NCI-H1930 (cell line): ENCODE results near the gene HAPLN3.
"Not testable (repeated sequence)": the region's sequence is repeated elsewhere in the genome, so short reads cannot be mapped to it uniquely, and the experiment has no call there.

ENCODE experiments used
- DNase-seq, 2 experiments: peaks; one replicate each; lab custom pipeline; 2025; lab: John Stamatoyannopoulos, UW

The HAPLN3 gene, protein sequence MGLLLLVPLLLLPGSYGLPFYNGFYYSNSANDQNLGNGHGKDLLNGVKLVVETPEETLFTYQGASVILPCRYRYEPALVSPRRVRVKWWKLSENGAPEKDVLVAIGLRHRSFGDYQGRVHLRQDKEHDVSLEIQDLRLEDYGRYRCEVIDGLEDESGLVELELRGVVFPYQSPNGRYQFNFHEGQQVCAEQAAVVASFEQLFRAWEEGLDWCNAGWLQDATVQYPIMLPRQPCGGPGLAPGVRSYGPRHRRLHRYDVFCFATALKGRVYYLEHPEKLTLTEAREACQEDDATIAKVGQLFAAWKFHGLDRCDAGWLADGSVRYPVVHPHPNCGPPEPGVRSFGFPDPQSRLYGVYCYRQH

DNA sequence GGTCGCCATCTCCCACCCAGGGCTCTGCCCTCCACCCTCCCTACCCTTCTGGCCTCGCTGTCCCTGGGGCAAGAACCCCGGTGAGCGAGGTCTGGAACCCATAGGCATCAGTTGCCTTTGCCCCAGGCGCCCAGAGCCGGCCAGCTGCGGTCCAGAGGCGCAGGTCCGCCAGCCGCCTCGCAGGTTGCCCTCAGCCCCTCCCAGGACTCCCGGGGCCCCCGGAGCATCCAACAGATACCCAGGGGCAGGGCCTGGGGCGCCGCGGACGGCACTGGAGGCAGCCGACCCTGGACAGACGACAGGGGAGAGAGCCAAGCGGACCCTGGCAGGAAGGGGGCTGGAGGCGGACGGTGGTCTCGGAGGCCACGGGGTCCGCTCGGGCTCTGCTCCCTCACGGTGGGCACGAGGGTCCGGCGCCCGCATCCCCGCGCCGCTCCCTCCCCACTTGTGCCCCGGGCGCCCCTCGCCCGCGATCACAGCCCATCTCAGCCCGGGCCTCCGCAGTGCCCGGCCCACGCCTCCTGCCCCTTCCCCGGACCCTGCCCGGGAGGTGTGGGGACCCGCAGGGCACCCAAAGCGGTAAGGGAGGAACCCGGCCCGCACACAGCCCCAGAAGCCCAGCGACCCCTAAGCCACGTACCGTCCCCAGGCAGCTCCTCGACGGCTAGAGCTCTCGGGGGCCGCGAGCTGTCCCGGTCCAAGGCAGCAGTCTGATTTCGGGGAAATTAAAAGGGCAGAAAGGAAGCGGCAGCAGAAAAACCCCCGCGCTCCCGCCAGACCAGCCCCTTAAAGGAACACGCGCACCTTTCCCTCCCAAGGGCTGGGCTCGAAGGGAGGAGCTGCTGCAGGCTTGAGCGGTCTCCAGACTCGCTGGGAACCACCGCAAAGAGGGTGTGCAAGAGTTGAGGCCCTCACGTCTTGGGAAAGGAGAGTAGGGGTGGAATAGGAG, at the start of gene HAPLN3:
Gene HAPLN3 (minus strand): TSS at position 726 of the 949 bp plus-strand sequence. CDS start 8,246 bp downstream, outside the sequence.
- no peak for DNase-seq

- DNase-seq: no peak
Measured at GRCh38 chr15:88940110-88940675, 44.8 kb upstream of the HAPLN3 start.

- DNase-seq: no peak
Measured at GRCh38 chr15:88939486-88939806, 44.1 kb upstream of the HAPLN3 start.

DNA sequence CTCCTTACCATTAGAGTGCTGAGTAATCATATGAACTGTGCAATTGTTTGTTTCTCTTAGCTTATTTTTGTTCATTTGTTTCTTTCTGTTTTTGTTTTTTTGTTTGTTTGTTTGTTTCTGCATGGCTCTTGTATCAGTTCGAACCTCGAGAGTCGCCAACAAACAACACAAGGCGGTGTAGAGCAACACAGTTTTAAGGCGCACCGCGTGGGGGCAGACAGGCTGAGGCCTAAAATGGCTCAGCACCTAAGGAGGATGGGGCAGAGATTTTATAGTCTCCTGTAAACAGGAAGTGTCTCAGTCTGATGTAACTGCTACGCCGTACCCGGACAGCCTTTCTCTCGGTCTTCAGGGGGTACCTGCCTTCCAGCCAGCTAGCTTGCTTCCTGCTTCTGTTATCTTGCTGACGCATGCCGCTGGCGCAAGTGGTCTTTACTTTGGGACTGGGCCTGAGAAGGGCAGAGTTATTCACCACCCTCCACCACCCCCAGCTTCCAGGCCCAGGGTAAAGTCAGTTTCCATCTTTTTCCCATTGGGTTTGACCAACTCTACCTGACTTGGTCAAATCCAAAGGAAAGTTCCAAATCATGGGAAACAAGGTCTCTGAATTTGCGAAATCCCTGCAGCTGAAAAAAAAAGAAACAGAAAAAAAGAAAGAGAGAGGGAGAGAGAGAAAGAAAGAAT, 43.6 kb upstream of the HAPLN3 start:
- DNase-seq: no peak

GRCh38 chr15:88934449-88934848, 39.1 kb upstream of the HAPLN3 start:
- DNase-seq: not testable (repeated sequence)

GRCh38 chr15:88932875-88933330, 37.6 kb upstream of the HAPLN3 start:
- no peak for DNase-seq

GRCh38 chr15:88932271-88932874, 37.0 kb upstream of the HAPLN3 start:
- DNase-seq: no peak

DNA sequence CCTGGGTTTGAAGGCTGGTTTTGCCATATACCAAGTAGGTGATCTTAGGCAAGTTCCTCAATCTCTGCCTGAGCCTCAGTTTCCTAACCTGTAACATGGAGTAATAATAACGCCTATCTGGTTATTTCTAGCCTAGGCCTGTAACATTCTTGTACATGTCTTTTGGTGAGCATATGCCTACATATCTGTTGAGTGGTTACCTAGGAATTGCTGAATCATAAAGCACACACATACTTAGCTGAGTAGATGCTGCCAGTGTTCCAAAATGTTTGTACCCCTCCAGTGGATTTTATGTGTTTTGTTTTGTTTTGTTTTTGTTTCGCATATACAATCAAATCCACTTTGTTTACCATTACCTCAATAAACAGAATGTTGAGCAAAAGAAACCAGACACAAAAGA, 35.2 kb upstream of the HAPLN3 start:
- no peak for DNase-seq

DNA sequence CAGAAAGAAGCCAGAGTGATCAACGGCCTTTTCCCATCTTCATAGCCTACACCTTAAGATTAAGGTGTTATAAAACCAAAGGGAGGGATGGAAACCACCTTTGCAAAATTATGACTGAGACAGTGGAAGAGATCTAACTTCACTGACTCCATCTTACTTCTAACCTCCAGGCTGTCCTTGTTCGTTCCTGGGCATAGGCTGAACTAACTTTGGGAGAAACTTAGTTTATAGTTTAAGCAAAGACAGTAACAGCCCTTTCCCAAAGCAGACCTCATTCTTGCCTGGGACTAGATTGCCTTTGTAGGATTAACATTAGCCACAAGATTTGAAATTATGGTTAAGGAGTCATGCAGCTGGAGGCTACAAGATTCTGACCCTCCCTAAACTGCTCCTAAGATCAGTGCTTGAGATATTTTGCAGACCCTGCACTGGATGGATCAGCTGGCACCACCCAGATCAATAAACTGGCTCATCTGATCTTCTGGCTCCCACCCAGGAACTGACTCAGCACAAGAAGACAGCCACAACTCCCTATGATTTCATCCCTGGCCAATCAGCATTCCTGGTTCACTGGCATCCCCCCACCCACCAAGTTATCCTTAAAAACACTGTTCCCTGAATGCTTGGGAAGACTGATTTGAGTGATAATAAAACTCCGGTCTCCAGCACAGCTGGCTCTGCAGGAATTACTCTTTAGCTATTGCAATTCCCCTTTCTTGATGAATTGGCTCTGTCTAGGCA, 34.2 kb upstream of the HAPLN3 start:
- DNase-seq: not testable (repeated sequence)

- DNase-seq: not testable (repeated sequence)
Measured at GRCh38 chr15:88928192-88928591, 32.8 kb upstream of the HAPLN3 start.

DNA sequence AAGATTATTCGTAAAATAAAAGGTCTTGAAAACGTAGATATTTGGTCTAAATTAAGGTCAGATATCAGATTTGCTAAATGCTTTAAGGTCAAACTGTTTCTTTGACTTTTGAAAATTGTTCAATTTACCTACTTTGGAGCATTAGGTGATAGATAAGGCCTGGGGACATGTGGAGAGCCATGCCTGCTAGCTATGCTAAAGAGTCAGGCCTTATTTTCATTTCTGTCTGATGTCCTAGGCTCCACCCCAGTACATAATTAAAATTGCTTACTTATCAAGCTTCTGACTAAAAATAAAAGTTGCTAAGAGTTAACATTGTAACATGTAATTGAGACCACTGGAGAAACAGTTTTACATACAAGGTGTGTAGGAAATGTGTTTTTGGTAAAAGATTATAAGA, 30.3 kb upstream of the HAPLN3 start:
- DNase-seq: not testable (repeated sequence)

GRCh38 chr15:88920892-88921435, 25.6 kb upstream of the HAPLN3 start:
- not testable (repeated sequence) for DNase-seq

DNA sequence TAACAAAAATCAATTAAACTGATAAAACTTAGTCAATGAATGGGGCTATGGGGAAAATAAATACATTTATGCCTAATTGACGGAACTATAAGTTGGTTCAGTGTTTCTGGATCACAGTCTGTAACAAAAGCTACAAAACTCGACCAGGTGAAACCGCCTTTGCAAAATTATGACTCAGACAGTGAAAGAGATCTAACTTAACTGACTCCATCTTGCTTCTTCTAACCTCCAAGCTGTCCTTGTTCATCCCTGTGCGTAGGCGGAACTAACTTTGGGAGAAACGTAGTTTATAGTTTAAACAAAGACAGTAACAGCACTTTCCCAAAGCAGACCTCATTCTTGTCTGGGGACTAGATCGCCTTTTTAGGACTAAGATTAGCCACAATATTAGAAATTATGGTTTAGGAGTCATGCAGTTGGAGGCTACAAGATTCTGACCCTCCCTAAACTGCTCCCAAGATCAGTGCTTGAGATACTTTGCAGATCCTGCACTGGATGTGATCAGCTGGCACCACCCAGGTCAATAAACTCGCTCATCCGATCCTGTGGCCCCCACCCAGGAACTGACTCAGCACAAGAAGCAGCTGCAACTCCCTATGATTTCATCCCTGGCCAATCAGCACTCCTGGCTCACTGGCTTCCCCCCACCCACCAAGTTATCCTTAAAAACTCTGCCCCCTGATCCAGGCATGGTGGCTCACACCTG, 25.0 kb upstream of the HAPLN3 start:
- DNase-seq: no peak

GRCh38 chr15:88918738-88919137, 23.4 kb upstream of the HAPLN3 start:
- no peak for DNase-seq

GRCh38 chr15:88917760-88918159, 22.4 kb upstream of the HAPLN3 start:
- DNase-seq: no peak

DNA sequence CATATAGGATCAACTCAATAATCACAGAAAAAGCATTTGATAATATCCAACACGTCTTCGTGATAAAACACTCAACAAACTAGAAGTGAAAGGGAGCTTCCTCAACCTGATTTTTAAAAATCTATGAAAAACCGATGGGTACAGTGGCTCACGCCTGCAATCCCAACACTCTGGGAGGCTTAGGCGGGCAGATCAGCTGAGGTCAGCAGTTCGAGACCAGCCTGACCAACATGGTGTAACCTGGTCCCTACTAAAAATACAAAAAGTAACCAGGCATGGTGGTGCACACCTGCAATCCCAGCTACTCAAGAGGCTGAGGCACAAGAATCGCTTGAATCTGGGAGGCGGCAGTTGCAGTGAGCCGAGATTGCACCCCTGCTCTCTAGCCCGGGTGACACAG, 20.0 kb upstream of the HAPLN3 start:
- DNase-seq: no peak

- DNase-seq: no peak
Measured at GRCh38 chr15:88913850-88914169, 18.5 kb upstream of the HAPLN3 start.

GRCh38 chr15:88913017-88913849, 17.9 kb upstream of the HAPLN3 start, which contains the start of gene MFGE8:
Gene MFGE8, minus strand, starts transcription at chr15:88913379. Its CDS starts 60 bp downstream, at chr15:88913319.
- peak; percentile 6 to 26 for DNase-seq

DNA sequence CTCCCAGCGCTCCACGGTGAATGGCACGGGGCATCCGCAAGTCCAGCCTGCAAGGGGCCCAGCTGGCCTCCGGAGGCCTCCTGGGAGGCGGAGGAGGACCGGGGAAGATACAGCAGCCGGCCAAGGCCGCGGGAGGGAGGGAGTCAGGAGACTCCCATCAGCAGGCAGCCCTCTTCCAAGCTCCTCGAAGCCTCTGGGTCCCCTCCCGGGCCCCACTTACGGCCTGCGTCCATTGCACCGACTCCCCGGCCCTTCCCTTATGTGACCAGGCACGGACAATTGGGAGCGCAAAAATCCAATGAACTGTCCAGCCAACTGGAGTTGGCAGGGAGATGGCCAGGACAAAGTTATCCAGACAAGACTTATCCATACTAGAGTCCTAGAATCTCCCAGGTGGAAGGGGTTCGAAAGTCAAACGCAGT, 17.2 kb upstream of the HAPLN3 start:
- no peak for DNase-seq
